HG02885 (cell line): ENCODE results near the gene C1orf53.
"Not testable (repeated sequence)": the region's sequence is repeated elsewhere in the genome, so short reads cannot be mapped to it uniquely, and the experiment has no call there.

Source experiments
- ATAC-seq: cut with Tn5 transposase; IDR thresholded peaks from one replicate; pipeline ENCODE4 v1.9.1; 2021; ENCODE audit warnings: mild to moderate bottlenecking; ENCODE audit not compliant: unreplicated experiment, poor library complexity

The C1orf53 gene

GRCh38 chr1:197951617-197952175 lies 49.3 kb downstream of the C1orf53 start:
- ATAC-seq, result no peak

- not testable (repeated sequence) for ATAC-seq
Measured at GRCh38 chr1:197953472-197953871, 51.0 kb downstream of the C1orf53 start.

GRCh38 chr1:197954718-197955418 lies 52.4 kb downstream of the C1orf53 start:
- ATAC-seq, result no peak

- ATAC-seq, result no peak
Measured at GRCh38 chr1:197955486-197956394, 53.3 kb downstream of the C1orf53 start.
